Measurements from ENCODE around the gene FXYD4.

DNA sequence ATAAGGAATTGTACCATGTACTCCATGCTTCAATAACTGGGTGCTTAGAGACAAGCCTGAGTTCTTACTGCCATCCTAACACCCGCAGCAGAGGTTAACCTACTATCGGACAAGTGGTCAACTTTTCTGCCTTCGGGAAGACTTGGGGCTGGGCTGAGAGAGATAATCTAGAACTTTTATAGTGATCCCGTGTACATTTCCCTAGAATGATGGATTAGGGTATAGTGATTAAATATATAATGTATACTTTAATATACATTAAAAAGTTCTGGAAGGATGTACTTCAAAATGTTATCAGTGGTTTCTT, 49.7 kb downstream of the FXYD4 start:
- TF ChIP-seq, protein P1, sequence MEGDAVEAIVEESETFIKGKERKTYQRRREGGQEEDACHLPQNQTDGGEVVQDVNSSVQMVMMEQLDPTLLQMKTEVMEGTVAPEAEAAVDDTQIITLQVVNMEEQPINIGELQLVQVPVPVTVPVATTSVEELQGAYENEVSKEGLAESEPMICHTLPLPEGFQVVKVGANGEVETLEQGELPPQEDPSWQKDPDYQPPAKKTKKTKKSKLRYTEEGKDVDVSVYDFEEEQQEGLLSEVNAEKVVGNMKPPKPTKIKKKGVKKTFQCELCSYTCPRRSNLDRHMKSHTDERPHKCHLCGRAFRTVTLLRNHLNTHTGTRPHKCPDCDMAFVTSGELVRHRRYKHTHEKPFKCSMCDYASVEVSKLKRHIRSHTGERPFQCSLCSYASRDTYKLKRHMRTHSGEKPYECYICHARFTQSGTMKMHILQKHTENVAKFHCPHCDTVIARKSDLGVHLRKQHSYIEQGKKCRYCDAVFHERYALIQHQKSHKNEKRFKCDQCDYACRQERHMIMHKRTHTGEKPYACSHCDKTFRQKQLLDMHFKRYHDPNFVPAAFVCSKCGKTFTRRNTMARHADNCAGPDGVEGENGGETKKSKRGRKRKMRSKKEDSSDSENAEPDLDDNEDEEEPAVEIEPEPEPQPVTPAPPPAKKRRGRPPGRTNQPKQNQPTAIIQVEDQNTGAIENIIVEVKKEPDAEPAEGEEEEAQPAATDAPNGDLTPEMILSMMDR (conservative IDR thresholded peaks at IDR 0.05; ENCODE audit: low read length), result no peak
- TF ChIP-seq EZH2phosphoT487 (IDR thresholded peaks at IDR 0.05; ENCODE audit: borderline replicate concordance, low read depth, low read length), result no peak

Data from OCI-LY7 (cell line).